Keratinocyte (primary cell): ENCODE data around the gene FCSK.

Experiments
- EZH2 ChIP-seq: IDR thresholded peaks from one replicate; pipeline ENCODE4 v1.6.1; 2012; ENCODE audit warnings: inconsistent platforms, mild to moderate bottlenecking, low read length, moderate library complexity
- TF ChIP-seq, protein P1 (sequence below), 3 experiments: IDR thresholded peaks in 1 of 3; conservative IDR thresholded peaks in 1 of 3; optimal IDR thresholded peaks in 1 of 3; 2 replicates in 2 of 3; 3 replicates in 1 of 3; pipeline versions ENCODE3 to v1.5.1; 2011; ENCODE audit warnings: low read length in 3 of 3, mild to moderate bottlenecking in 3 of 3, moderate library complexity in 2 of 3, control low read depth in 1 of 3, inconsistent platforms in 1 of 3; ENCODE audit not compliant: insufficient read depth in 2 of 3; ENCODE audit errors: extremely low read depth in 1 of 3

DNA sequence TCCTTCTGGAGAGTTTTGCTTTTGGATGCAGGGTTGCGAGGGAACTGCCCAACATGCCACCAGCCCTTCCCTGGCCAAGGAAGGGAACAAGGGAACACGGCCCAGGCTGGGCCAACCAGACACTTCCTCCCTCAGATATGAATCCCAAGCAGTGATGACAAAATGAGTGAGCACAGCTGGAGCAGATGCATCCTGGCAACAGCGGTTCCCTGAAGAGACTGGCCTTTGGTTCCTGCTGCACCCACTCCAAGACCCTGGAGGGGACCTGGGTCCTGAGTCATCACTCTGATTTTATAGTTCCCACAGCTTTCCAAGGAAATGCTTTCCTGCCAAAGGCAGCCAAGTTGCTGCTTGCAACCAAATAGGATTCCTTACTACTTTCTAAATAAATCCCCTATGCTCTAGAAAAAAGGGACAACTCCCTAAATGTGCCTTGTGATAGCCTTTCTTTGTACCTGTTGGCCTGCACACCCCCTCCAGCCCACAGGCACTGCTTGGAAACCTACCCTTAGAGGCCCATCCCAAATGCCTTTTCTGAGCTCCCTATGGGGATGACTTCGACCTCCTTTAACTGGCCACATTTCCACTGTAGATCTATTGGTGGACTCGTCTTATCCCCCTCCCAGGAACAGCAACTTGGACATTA is 20.8 kb upstream of the FCSK start:
- TF ChIP-seq, protein P1, sequence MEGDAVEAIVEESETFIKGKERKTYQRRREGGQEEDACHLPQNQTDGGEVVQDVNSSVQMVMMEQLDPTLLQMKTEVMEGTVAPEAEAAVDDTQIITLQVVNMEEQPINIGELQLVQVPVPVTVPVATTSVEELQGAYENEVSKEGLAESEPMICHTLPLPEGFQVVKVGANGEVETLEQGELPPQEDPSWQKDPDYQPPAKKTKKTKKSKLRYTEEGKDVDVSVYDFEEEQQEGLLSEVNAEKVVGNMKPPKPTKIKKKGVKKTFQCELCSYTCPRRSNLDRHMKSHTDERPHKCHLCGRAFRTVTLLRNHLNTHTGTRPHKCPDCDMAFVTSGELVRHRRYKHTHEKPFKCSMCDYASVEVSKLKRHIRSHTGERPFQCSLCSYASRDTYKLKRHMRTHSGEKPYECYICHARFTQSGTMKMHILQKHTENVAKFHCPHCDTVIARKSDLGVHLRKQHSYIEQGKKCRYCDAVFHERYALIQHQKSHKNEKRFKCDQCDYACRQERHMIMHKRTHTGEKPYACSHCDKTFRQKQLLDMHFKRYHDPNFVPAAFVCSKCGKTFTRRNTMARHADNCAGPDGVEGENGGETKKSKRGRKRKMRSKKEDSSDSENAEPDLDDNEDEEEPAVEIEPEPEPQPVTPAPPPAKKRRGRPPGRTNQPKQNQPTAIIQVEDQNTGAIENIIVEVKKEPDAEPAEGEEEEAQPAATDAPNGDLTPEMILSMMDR (optimal IDR thresholded peaks at IDR 0.05 in 1 of 3, IDR thresholded peaks at IDR 0.05 in 1 of 3, conservative IDR thresholded peaks at IDR 0.05 in 1 of 3; ENCODE audit: extremely low read depth in 1 of 3, insufficient read depth in 2 of 3, low read length in 3 of 3), result no peak
- no peak for TF ChIP-seq EZH2
